Measurements from ENCODE around the gene RRAS2.

DNA sequence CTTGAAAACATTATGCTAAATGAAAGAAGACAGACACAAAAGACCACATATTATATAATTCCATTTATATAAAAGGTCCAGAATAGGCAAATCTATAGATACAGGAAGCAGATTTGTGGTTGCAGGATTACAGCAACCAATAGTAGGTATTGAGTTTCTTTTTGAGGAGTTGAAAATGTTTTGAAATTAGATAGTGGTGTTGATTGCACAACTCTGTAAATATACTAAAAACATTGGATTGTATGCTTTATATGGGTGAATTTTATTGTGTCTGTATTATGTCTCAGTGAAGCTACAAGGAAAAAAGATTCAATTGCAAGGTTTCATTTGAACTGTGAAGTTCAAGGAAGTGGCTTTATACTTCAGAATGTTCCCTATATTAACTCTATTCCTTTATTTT is 3.0 kb upstream of the RRAS2 start:
- no peak for TF ChIP-seq CTCF (tag by site-specific recombination; IDR thresholded peaks at IDR 0.05)
- no peak for TF ChIP-seq ZBTB7A (tag by site-specific recombination; IDR thresholded peaks at IDR 0.05; ENCODE audit: low read depth)
- TF ChIP-seq ZNF391 (tag by site-specific recombination; IDR thresholded peaks at IDR 0.05; ENCODE audit: borderline replicate concordance, low read depth) = no peak
- TF ChIP-seq OSR2 (tag by site-specific recombination; IDR thresholded peaks at IDR 0.05) = no peak
- no peak for TF ChIP-seq ZNF529 (tag by site-specific recombination; IDR thresholded peaks at IDR 0.05; ENCODE audit: insufficient replicate concordance)
- TF ChIP-seq KLF9 (tag by site-specific recombination; IDR thresholded peaks at IDR 0.05; ENCODE audit: low read depth) = no peak
- TF ChIP-seq ZNF426 (tag by site-specific recombination; IDR thresholded peaks at IDR 0.05) = no peak
- TF ChIP-seq RBAK (tag by site-specific recombination; IDR thresholded peaks at IDR 0.05) = no peak
- TF ChIP-seq ZNF785 (tag by site-specific recombination; IDR thresholded peaks at IDR 0.05) = no peak
- no peak for TF ChIP-seq ATF2 (tag by site-specific recombination; IDR thresholded peaks at IDR 0.05; ENCODE audit: low read depth)
